NT2/D1 (cell line): ENCODE measurements around the gene GRK4.

ENCODE experiments used
- SUZ12 ChIP-seq: IDR thresholded peaks from 2 replicates; pipeline ENCODE4 v1.6.1; 2011; ENCODE audit not compliant: insufficient read length, insufficient read depth; ENCODE audit errors: extremely low read depth
- YY1 ChIP-seq: IDR thresholded peaks from 2 replicates; pipeline ENCODE4 v1.6.1; 2011; ENCODE audit not compliant: insufficient read length, insufficient read depth

DNA sequence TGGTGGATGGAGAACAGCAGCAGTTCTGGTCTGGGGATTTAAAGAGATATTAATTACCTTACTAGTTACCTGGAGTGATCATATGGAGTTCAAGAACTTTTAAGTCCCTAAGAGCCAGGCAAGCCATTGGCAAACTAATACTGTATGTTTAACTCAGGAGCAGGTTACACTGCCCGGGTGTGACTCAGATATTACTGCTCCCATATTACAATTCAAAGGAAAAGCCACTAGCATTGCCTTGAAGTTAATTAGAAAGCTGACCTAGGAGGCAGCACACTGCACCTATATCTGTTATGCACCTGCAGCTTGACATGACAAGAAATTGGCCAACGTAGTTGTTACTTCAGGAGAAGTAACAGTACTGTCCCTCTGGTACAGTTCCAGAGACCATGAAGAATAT is 47.2 kb downstream of the GRK4 start:
- no peak for TF ChIP-seq YY1
- TF ChIP-seq SUZ12, result no peak
